CD1c-positive myeloid dendritic cell (primary cell): ENCODE data around the gene NT5C2.

Experiments
- DNase-seq: peaks from one replicate; pipeline ENCODE4 v3.0.0-alpha.2; 2016; ENCODE audit errors: extremely low spot score

NT5C2 gene

DNA sequence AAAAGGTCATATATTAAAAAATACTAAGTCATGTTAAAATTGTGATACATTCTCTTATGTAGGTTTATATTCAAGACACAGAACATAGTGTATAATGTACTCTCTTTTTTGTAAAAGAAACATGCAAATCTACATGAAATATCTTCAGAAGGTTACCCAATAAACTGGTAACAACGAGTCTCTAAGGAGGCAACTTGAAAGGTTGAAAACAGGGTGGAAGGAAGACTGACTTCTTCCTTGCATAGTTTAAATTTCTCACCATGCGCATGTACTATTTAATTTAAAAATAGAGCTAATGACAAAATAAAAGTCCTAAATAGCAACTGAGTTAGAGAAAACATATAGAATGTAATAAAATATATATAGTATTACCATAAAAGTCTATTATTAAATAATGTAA is 132.5 kb downstream of the NT5C2 start:
- DNase-seq = no peak

DNA sequence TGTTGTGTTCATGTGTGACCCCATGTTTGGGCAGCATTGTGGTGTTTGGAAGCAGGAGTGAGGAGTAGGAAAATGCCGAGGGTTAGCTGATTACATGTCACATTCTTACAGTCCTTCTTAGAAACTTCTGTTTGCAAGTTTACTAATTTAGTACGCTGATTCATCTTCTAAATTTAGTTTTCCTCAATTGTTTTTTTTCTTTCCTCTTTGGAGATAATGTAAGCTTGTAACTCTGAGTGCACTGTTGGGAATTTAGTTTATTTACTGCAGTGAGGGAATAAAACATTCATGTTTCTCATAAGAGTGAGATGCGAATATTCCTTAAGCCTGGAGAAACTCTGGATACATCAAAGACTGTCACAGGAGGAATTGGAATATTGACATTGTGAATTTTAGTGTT is 135.0 kb downstream of the NT5C2 start:
- no peak for DNase-seq

DNA sequence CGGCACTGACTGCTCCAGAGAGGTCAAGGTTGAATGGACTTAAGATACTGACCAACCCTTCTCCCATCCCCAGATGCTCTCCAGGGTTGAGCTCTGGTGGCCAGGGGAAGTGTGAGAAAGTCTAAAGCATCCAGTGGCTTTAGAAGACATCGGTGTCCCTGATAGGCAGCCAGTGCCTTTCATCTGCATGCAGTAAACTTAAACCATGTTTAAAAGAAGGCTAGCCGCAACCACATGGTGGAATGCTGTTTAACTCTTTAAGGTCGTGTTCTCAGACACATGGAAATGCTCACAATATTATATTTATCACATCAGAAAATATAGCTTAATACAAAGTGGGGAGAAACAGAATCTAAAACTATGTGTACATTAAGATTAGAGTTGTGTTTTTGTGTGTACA is 138.0 kb downstream of the NT5C2 start:
- DNase-seq = no peak

DNA sequence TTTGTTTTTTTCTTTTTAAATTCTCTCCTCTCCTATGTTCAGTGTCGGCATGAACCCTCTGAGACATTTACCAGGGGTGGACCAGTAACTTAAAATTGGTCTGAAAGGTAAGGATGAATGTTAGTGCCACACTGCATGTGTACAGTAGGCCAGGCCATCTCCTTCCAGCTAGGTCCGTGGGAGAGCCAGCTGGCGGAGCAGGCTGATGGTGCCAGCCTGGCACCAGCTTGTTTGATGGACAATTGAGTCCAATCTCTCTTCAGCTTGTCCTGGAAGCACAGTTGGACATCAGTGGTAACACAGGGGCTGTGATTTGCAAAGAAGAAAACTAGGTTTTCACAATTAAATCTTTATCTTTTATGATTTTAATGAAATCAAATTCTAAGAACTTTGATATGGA is 138.5 kb downstream of the NT5C2 start:
- DNase-seq = no peak

DNA sequence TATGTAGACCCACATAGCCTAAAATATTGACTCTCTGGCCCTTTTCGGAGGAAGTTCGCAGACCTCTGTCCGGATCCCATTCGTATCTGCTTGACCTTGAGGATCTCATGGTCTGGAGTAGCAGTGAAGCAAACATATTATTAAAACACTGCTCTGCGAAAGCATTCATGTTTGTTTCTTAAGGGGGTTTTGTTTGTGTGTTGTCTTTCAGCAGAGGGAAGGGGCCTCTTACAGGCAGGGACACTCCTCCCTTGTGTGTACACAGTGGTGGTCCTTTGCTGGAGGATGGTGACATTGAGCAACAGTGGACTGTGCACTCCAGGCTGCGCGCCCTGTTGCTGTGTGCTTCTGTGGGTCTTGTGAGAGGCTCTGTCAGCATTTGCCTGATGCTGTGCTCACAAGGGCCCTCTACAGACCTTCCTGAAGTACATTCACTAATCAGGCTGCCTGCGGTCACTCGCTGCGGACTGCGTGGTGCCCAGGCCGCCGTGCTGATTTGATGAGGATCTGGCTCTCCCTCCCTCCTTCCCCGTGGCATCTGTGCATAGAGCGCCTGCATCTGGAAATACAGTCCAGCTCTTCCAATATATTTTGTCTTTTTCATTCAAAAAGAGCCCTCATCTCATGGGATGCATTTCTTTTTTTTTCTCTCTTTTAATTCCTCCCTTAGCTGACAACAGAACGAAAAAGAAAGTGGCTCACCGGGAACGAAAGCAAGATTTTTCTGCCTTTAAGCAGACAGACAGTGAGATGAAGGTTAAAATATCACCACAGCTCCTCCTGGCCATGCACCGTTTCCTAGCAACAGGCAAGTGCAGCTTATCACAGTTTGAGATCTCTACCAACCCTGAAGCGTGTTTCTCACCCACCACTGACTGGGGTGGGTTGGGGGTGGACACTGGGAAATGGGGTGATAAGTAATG is 139.2 kb downstream of the NT5C2 start:
- peak; percentile 32 for DNase-seq

DNA sequence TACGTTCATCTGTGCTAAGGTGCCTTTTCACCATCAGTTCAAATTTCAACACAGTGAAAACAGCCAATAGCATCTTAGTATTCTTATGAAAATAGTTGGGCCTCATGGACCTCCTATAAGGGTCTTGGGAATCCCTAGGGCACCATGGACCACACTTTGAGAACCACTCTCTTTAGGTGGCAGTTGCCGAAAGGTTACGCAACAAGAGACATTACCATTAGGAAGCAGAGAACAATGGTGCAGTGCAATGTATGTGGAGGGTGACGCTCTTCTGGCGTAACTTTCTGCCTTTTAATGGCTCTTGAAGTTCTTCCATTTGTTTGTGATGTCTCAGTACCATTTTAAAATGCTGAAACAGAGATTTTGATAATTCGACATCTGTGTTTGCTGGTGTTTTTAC is 143.8 kb downstream of the NT5C2 start:
- no peak for DNase-seq

DNA sequence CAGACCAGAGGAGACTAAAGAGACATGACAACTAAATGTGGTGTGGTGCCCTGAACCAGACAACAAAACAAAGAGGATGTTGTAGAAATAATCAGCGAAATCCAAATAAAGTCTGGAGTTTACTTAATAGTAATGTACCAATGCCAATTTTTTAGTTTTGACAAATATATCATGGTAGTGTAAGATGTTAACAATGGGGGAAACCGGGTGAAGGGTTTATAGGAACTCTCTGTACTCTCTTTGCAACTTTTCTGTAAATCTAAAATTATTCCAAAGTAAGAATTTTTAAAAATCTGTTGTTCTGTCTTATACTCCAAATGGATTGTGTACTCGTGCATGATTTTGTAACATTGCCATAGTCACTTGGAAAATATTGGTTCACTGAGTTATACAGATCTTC is 145.7 kb downstream of the NT5C2 start:
- no peak for DNase-seq

DNA sequence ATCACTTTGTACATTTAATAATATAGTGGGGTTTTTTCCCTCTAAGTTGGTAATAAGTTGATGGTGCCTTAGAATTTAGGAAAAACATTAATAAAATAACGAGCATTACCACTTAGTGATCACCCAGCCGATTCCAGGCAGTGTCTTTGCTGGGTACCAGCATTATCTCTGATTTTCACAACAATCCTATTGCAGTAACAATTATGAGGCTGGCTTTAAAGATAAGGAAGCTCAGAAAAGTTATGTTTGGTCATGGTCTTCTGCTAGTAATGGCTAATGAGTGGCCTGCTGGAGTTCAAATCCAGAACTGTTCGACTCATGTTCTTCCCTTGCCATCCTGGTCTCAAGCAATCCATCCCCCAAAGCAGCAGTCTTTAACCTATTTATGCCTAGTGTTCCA is 147.1 kb downstream of the NT5C2 start:
- no peak for DNase-seq

DNA sequence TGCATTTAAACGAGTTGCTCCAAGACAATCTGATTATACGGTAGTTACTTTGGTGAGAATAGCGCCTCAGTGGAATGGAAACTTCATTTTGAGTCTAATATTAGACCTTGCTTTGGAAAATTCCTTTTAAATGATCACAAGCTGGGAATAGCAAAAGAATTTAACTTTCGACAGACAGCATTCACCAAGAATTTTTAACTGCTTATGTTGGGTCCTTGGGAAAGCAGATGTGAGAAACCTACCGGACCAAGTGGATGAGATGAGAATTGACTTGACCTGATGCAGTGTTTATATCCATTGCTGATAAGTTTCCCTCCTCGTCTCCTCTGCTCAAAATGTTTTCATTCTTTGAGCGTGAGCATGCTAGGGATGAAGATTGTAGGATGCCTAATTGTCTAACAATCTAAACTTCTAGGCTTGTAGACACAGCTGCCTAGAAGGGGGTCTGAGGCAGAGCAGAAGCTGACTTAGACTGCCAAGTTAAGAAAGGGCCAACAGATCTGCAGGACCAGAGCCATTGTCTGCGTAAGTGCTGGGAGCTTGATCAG is 148.1 kb downstream of the NT5C2 start:
- no peak for DNase-seq

DNA sequence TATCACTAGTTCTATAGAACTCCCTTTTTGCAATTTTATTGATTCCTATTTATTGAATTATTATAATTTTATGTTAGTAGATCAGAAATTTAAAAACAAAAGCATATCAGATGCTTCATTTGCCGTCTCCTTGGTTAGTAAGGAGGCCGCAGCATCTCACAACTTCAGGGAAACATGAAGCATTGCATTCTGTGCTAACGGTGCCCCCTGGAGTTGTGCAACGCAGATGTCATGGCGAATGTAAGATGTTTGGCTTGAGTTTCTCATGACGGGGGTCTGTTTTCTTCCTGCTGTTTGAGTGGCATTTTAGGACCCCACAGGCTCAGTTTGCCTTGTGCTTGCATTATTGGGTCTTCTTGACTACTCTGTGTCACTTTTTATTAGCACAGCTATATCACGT is 150.2 kb downstream of the NT5C2 start:
- no peak for DNase-seq

DNA sequence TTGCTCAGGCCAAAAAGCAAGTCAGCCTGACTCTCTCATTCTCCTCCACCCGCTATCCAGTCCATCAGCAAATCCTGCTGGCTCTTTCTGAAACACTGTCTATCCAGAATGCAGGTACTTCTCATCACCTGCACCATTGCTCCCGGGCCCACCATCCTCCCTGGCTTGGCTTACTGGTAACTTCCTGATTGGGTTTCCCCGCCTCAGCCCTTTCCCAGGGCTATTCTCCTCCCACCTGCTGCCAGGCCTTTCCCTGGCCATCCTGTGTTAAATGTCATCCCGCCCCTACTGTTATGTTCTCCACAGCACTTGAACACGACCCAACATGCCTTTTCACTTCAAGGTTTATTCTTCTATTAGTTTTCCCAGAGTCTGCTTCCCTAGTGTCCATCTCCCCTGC is 150.9 kb downstream of the NT5C2 start:
- no peak for DNase-seq

DNA sequence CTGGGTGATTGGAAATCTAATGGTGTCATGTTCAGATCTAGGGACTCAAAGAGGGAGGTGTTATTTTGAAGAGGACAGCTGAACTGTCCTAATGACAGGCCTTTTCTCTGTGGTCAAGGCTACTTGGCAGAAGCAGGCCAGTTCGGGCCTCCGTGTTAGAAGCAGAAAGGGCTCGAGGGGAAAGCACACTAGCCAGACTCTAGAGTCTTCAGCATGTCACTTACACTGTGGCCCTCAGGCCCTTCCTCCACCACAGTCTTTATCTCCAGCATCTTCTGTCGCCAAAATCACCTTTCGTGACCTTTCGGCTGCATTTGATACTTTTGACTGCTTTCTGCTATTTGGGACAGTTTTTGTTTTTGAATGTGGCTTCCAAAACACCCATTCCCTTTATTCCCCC is 151.7 kb downstream of the NT5C2 start:
- DNase-seq = no peak

DNA sequence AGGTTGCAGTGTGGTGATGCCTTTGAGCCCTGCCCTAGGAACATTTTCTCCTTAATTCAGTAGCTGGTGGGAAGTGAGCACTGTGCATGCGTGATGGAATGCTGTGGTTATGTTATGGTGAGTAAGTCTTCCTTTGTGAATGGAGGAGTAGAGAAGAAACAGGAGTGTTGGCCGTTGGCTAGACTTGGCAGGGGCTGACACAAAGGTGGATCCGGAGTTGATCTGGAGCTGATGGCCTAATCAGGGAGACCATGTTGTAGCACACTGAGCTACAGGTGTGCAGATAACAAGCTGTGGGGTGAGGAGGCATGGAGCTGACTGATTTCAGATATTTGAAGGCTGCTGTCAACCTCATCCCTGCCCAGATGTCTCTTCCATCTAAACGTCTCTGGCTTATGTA is 152.7 kb downstream of the NT5C2 start:
- no peak for DNase-seq

DNA sequence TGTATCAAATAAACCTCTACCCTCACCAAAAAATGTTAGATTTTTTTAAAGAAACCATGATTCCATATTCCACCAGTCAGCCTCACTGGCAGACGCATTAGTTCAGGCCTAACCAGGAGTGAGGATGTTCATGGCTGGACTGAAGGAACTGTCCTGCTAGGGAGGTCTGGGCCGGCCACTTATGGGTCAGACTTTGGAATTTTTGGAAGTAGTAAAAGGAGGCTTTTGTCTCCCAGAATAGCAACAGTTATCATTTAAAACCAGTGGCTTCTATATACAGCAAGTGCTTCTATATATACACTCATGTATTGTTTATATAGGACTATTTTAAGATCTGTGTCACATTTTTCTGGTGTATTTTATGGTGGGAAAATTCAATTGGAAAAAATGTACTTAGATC is 154.5 kb downstream of the NT5C2 start:
- no peak for DNase-seq
